DMS79 (cell line): ENCODE data around the gene DYNLRB2.

Experiments
- DNase-seq: peaks from one replicate; lab custom pipeline; 2025; lab: John Stamatoyannopoulos, UW

The DYNLRB2 gene

GRCh38 chr16:80599466-80599865 lies 58.7 kb downstream of the DYNLRB2 start:
- DNase-seq, result no peak
